NCI-H69 (cell line): ENCODE measurements around the gene TRIP6.
"Not testable (repeated sequence)": the region's sequence is repeated elsewhere in the genome, so short reads cannot be mapped to it uniquely, and the experiment has no call there.

Experiments used
- DNase-seq: peaks from one replicate; lab custom pipeline; 2025; lab: John Stamatoyannopoulos, UW

TRIP6 gene

GRCh38 chr7:100890653-100891567 is 23.7 kb downstream of the TRIP6 start:
- DNase-seq = peak; percentile 56

- no peak for DNase-seq
Observed at GRCh38 chr7:100891568-100892247, 24.5 kb downstream of the TRIP6 start.

GRCh38 chr7:100892364-100893317 is 25.5 kb downstream of the TRIP6 start:
- no peak for DNase-seq

- no peak for DNase-seq
Observed at GRCh38 chr7:100893318-100893895, 26.2 kb downstream of the TRIP6 start.

GRCh38 chr7:100893910-100894721 is 26.9 kb downstream of the TRIP6 start:
- no peak for DNase-seq

GRCh38 chr7:100894860-100895700 is 27.9 kb downstream of the TRIP6 start:
- DNase-seq = peak; percentile 59

- no peak for DNase-seq
Observed at GRCh38 chr7:100895701-100895955, 28.4 kb downstream of the TRIP6 start, which contains the start of gene ACHE. Gene ACHE, minus strand, starts transcription at chr7:100895888. Its CDS starts 1,656 bp downstream, at chr7:100894232.

GRCh38 chr7:100895956-100896731 is 29.0 kb downstream of the TRIP6 start:
- peak; percentile 54 for DNase-seq

GRCh38 chr7:100896732-100897608 is 29.8 kb downstream of the TRIP6 start:
- peak; percentile 58 for DNase-seq

GRCh38 chr7:100897772-100898454 is 30.7 kb downstream of the TRIP6 start:
- DNase-seq = peak; percentile 26

GRCh38 chr7:100899432-100899831 is 32.2 kb downstream of the TRIP6 start:
- no peak for DNase-seq

- no peak for DNase-seq
Observed at GRCh38 chr7:100900978-100901377, 33.8 kb downstream of the TRIP6 start.

- peak; percentile 65 for DNase-seq
Observed at GRCh38 chr7:100901921-100902332, 34.7 kb downstream of the TRIP6 start.

- no peak for DNase-seq
Observed at GRCh38 chr7:100902638-100903037, 35.5 kb downstream of the TRIP6 start.

- DNase-seq = no peak
Observed at GRCh38 chr7:100908512-100908911, 41.3 kb downstream of the TRIP6 start.

- DNase-seq = not testable (repeated sequence)
Observed at GRCh38 chr7:100910443-100910842, 43.3 kb downstream of the TRIP6 start.

- DNase-seq = no peak
Observed at GRCh38 chr7:100911484-100911883, 44.3 kb downstream of the TRIP6 start.
